ENCODE data around the gene ASTN2.

The ASTN2 gene

DNA sequence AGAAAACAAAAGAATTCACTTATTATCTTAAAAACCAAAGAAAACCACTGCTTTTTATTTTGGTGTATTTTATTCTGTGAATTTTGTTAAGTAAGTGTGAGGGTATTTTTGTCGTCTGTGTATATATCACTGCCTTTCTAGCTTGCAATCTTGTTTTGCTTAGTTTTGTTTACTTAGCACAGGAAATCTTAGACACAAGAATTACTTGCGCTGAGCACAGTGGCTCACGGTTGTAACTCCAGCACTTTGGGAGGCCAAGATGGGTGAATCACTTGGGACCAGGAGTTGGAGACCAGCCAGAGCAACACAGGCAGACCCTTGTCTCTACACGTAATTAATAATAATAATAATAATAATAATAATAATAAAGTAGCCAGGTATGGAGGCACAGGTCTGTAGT, 1030.9 kb downstream of the ASTN2 start:
- no peak for DNase-seq

- no peak for DNase-seq
Observed at GRCh38 chr9:116383133-116383532, 1031.7 kb downstream of the ASTN2 start.

DNA sequence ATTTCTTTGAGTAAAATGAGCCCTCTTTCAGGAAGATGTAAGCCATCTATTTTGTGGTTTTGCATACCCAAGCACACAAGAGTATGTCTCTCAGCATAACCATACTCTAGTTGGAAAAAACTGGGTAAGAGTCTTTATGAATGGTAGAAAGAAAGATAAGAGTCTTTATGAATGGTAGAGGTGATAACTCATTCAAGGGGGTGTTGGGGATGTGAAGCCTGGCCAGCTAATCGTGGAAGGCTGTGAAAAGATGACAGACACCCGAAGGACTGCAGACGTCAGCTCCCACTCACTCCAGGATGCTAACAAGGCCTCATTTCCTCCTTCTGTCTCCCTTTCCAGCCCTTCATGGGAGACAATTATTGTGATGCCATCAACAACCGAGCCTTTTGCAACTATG, 1032.8 kb downstream of the ASTN2 start:
- no peak for DNase-seq

GRCh38 chr9:116381350-116381749, 1033.5 kb downstream of the ASTN2 start:
- DNase-seq: no peak

DNA sequence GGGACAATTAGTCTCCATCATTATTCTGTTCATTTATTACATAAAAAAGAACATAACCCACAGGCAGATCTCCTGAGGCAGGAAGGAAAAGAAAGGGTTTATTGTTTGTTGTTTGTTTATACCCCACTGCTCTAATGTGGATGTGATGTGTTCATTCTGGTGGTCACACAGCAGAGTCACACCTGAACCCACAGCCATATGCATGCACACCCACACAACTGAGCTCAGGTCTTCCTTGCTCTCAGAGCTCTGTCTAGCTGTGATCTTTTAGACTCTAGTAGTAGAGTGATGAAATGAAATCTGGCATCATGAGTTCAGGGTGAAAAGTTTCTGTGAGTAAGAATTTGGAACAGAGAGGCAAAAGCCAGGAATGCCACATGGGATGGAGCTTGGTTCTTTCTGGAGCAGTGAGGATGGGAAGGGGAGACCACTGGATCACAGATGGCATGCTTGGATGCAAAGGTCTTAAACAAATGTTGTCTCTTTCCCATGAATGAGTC, 1034.3 kb downstream of the ASTN2 start:
- DNase-seq: no peak

DNA sequence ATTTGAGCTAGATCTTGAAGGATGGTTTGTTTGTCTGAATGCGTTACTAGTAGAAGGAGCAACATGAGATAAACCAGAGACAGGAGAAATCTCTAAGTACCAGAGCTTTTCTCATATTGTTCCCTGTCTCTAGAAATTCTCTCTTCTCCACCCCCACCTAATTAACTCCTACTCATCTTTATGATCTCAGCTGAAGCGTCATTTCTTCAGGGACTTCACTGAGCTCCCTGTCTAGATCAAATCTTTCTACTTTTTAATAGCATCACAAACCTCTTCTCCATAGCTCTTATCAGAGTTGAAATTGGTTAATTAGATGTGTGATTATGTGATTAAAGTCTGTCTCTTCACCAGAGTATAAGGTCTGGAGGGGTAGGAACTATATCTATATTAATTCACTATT, 1035.0 kb downstream of the ASTN2 start:
- DNase-seq: no peak

DNA sequence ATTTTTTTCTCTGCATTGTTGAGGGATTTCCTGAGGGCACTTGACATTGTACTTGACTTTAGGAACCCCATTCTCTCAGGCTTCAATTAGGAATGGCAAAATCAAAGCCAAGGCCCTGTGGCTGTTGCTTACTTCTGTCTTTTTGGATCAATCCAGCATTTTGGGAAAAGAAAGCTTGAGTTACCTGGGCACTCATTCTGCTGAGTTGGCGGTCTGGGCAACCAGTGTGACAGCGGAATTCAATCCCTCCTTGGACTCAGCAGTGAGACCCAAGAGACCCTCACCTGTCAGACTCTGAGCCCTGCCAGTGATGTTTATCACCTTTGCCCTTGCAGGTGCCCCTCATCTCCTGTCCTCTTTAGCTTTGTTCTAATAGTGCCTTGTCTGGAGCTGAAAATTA, 1036.0 kb downstream of the ASTN2 start:
- DNase-seq: no peak

DNA sequence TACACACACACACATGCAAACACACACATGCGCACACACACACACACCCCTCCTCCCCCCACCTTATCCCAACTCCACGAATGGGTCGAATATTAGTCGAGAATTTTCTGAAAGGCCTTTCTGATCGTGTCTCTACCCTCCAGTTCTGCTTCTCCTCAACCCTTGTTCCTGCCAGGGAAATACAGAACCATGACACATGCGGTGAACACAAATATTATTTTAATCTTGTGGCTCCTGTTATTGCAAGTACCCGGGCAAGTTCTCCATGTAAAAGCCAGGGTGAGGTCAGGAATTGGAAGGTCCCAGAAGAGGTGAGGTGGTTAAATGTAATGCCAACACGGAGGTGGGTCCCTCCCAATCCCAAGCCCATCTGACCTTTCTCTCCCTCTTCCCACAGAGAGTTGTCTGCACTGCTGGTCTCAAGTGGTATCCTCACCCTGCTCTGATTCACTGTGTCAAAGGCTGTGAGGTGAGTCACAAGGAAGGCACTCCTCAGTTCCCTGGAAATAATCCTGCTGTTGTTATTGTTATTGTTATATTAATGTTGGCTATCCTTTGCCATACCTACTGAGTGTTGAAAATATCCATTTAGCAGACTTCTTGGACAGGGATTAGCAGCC, 1037.6 kb downstream of the ASTN2 start:
- DNase-seq: peak; percentile 66

Measured in fibroblast of skin of right quadriceps (primary cell).